Measurements from ENCODE around the gene HOXB6.

Gene HOXB6

DNA sequence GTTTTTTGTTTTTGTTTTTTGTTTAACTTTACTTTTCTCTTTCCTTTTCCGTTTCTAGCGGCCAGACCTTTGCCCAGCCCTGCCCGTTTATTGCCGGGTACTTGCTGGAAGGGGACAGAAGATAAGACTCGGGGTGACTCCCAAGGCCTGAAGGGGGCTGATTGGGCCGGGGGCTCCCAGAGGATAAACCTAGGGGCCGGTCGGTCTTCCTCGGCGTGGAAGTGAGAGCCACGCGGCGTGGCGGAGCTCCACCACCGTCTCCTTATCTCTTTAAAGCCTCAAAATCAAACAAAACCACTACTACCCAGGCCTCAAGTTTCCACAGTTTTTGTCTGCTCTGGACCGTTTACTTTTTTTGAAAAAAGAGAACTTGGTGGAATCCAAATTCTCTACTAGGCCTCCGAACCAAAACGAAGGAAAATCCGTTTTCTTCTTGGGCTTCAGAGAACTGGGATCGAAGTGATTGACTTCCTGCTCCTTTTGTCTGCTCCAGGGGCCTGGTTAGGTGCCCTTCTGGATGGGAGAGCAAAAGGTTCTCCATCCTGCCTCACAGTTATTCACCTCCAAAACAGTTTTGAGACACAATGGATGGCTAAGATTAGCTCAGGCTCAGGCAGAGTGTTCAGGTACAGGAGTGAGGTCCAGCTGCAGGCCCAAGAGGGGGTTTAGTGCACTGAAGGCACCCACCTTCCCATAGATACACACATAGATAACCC is 29.9 kb upstream of the HOXB6 start:
- no peaks in the 10 kb centered on the region for H3K9me3 ChIP-seq (ENCODE audit: control insufficient read depth in 5 of 5, low read length in 5 of 5)
- no peak overlapping the region for H3K4me3 ChIP-seq (ENCODE audit: low read depth in 1 of 5, low read length in 5 of 5)
- no peak overlapping the region for H3K9ac ChIP-seq (ENCODE audit: low read length in 5 of 5)
- no peaks in the 10 kb centered on the region for H3K36me3 ChIP-seq (ENCODE audit: control insufficient read depth in 5 of 5, insufficient read depth in 5 of 5, low read length in 5 of 5)
- H3K27me3 ChIP-seq (ENCODE audit: control insufficient read depth in 5 of 5, insufficient read depth in 4 of 5, low read length in 5 of 5) = peaks cover 59 to 87% (median 77%) of the 10 kb centered on the region in 5 donors
- H3K4me1 ChIP-seq (ENCODE audit: control insufficient read depth in 5 of 5, insufficient read depth in 5 of 5, low read length in 5 of 5) = peaks cover 0 to 16% (median 10%) of the 10 kb centered on the region in 5 donors
- no peak overlapping the region for H3K27ac ChIP-seq (ENCODE audit: low read depth, low read length)

DNA sequence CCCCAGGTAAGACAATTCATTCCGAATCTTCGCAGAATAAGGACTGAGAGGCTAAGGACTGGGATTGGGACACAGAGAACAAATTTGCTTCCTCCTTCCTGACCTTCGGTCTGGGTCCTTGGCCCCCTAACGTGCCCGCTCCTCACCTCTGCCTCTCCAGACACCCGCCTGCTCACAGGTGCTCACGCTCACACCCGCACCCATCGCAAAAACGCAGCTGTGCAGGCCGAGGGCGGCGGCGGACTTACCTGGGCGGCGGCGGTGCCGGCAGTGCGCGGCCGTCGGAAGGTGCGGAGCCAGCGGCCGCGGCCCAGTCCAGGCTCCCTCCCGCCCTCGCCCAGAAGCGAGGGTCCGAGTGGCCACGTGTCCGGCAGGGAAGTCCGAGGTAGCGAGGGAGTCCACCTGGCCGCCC is 28.5 kb upstream of the HOXB6 start:
- Histone ChIP-seq H3K9ac (ENCODE audit: low read length in 5 of 5) (no peak overlapping the region), H3K4me3 (ENCODE audit: low read depth in 1 of 5, low read length in 5 of 5) (no peak overlapping the region), H3K36me3 (ENCODE audit: control insufficient read depth in 5 of 5, insufficient read depth in 5 of 5, low read length in 5 of 5) (no peaks in the 10 kb centered on the region), H3K27me3 (ENCODE audit: control insufficient read depth in 5 of 5, insufficient read depth in 4 of 5, low read length in 5 of 5) (peaks cover 65 to 87% (median 80%) of the 10 kb centered on the region in 5 donors), H3K27ac (ENCODE audit: low read depth, low read length) (no peak overlapping the region), H3K9me3 (ENCODE audit: control insufficient read depth in 5 of 5, low read length in 5 of 5) (no peaks in the 10 kb centered on the region), H3K4me1 (ENCODE audit: control insufficient read depth in 5 of 5, insufficient read depth in 5 of 5, low read length in 5 of 5) (peaks cover 0 to 16% (median 10%) of the 10 kb centered on the region in 5 donors)

DNA sequence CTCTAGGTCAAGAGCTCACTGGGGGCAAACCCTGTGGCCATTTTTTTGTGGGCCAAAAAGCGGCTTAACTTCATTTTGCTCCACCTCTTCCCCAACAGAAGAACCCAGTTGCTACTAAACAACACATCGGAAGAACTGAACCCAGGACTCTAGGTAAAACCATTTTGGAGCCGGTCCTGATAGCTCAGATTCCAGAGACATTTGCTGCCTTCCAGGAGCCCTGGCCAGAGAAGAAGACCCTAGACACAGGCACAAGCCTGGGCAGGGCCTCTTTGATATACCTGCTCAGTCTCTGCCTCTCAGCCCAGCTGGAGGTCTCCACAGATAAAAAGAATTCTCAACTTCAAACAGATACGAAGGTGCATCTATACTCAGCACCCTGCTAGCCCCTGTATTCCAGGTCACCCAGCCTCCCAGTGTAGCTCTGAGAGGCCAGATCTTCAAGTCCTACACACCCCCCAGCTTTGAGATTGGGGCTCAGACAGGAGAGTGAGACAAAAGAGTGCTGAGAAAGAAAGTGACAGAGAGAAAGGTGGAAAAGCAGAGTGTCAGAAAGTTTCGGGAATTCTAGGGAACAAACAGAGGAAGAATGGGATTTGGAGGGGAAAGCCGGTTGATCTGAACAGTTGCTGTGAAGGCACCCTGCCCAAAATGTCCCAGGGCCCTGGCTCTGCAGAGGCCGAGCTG is 27.9 kb upstream of the HOXB6 start:
- Histone ChIP-seq H3K4me3 (ENCODE audit: low read depth in 1 of 5, low read length in 5 of 5) (no peak overlapping the region), H3K9ac (ENCODE audit: low read length in 5 of 5) (no peak overlapping the region), H3K4me1 (ENCODE audit: control insufficient read depth in 5 of 5, insufficient read depth in 5 of 5, low read length in 5 of 5) (peaks cover 0 to 16% (median 10%) of the 10 kb centered on the region in 5 donors), H3K36me3 (ENCODE audit: control insufficient read depth in 5 of 5, insufficient read depth in 5 of 5, low read length in 5 of 5) (no peaks in the 10 kb centered on the region), H3K27me3 (ENCODE audit: control insufficient read depth in 5 of 5, insufficient read depth in 4 of 5, low read length in 5 of 5) (peaks cover 65 to 88% (median 85%) of the 10 kb centered on the region in 5 donors), H3K9me3 (ENCODE audit: control insufficient read depth in 5 of 5, low read length in 5 of 5) (no peaks in the 10 kb centered on the region), H3K27ac (ENCODE audit: low read depth, low read length) (no peak overlapping the region)

DNA sequence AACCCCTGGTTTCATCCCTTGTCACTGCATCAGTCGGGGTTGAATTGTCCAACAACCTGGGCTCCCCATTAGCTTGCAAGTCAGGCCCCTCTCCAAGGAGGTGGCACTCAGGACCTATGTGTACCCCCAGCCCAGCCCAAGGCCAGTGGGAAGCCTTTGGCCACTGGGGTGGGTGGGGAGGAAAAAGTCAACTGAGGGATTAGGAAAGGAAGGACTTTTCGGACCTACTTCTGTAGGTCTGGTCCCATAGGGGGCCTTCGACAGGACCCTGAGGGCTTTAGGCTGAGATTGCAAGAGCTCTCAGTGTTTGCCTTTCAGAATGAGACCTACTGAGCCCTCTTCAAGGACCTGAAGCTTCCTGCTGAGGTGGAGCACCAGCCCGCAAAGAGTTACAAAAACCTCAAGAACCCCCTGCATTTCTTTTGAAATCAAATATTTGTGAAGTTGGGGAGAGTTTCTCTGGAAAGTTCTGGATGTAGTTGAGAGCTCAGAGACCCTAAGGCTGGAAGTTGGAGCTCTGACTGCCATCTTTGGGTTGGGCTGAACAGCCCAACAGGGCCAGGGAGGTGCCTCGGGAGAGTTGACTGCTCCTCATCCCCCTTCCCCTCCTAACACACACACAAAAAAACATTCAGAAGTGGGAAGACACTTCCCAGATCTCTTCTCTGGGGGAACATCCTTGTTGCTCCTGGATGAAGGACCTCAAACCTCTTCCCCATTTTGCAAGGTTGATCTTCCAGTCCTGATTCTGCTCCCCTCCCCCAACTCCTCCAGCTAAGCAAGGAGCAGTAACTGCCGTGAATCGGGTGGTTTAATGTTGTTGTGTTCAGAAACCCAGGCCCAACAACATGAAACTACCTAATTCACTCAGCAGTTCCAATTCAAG is 27.1 kb upstream of the HOXB6 start:
- H3K9me3 ChIP-seq (ENCODE audit: control insufficient read depth in 5 of 5, low read length in 5 of 5) = no peaks in the 10 kb centered on the region
- no peak overlapping the region for H3K4me3 ChIP-seq (ENCODE audit: low read depth in 1 of 5, low read length in 5 of 5)
- H3K36me3 ChIP-seq (ENCODE audit: control insufficient read depth in 5 of 5, insufficient read depth in 5 of 5, low read length in 5 of 5) = no peaks in the 10 kb centered on the region
- peaks cover 0 to 17% (median 11%) of the 10 kb centered on the region in 5 donors for H3K4me1 ChIP-seq (ENCODE audit: control insufficient read depth in 5 of 5, insufficient read depth in 5 of 5, low read length in 5 of 5)
- H3K9ac ChIP-seq (ENCODE audit: low read length in 5 of 5) = no peak overlapping the region
- peaks cover 68 to 88% (median 86%) of the 10 kb centered on the region in 5 donors for H3K27me3 ChIP-seq (ENCODE audit: control insufficient read depth in 5 of 5, insufficient read depth in 4 of 5, low read length in 5 of 5)
- H3K27ac ChIP-seq (ENCODE audit: low read depth, low read length) = no peak overlapping the region

DNA sequence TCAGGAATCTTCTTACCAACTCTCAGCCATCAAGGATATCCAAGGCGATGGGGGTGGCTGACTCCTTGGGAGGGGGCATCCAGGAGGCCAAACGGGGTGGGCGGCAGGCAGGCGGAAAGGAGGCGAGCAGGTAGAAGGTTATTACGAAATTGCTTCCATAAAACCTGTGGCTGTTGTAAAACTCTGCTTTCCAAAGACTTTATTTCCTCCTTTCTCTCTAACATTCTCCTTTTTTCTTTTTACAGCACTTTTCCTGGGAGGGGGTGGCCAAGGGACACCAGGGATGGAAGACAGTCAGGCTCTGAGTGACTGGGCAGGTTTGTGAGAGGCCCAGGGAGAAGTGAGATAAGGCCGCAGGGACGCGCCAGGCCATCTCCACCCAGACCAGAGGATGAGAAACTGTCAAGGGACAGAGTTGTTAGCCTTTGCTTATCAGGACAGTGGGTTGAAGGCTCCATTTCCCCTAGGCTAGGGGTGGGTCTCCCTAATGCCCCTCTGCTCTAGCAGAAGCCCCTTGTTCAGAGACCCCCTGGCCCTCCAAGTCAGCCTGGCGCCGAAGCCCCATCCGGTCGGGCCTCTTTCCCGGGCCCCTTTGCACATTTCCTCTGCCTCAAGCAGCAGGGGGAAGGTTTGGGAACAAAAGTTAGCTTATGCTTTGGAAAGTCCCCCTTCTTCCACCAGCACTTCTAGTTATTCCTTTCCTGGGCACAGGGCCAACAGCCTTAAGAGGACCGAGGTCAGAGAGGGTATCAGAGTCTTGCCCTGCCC is 26.3 kb upstream of the HOXB6 start:
- no peak overlapping the region for H3K4me3 ChIP-seq (ENCODE audit: low read depth in 1 of 5, low read length in 5 of 5)
- peaks cover 72 to 91% (median 90%) of the 10 kb centered on the region in 5 donors for H3K27me3 ChIP-seq (ENCODE audit: control insufficient read depth in 5 of 5, insufficient read depth in 4 of 5, low read length in 5 of 5)
- H3K36me3 ChIP-seq (ENCODE audit: control insufficient read depth in 5 of 5, insufficient read depth in 5 of 5, low read length in 5 of 5) = no peaks in the 10 kb centered on the region
- no peak overlapping the region for H3K9ac ChIP-seq (ENCODE audit: low read length in 5 of 5)
- no peaks in the 10 kb centered on the region for H3K9me3 ChIP-seq (ENCODE audit: control insufficient read depth in 5 of 5, low read length in 5 of 5)
- H3K27ac ChIP-seq (ENCODE audit: low read depth, low read length) = no peak overlapping the region
- peaks cover 0 to 17% (median 11%) of the 10 kb centered on the region in 5 donors for H3K4me1 ChIP-seq (ENCODE audit: control insufficient read depth in 5 of 5, insufficient read depth in 5 of 5, low read length in 5 of 5)

DNA sequence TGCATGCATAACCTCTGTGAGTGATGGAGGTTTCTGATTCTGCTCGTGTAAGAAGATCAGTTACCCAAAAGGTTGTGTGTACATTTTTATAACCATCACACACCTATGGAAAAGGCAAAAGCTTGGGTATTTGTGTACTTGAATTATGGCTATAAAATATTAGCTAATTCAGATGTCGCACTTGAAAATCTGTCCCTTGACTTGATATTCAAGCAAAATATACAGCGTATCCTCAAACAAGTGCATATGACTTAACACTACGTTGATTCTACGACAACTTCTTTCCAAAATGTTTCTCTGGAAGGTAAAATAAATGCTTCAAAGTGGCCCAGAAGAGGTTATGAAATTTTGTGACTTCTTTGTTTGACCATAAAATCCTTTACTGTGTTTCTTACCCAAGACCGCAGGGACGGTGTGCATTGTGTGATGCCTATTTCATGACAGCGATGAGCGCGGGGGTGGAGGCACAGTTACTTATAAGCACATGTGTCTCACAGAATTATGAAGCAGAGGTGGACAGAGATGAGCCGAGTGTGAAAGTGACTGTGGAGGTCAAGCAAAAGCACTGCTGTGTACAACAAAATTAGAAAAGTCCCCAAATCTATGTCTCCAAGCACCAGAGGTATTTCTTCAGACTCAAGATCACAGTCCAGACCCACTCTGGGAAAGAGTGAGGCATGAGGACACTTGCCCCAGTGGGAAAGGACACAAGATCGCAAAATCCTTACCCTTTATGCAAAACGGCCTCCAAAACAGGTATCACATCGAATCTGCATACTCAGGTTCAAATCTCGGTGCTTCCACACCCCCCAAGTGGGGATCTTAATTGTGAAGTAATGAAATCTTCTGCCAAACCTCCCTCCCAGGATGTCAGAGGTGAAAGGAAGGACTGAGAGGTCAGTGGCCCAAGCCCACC is 25.5 kb upstream of the HOXB6 start:
- Histone ChIP-seq H3K27ac (ENCODE audit: low read depth, low read length) (no peak overlapping the region), H3K9me3 (ENCODE audit: control insufficient read depth in 5 of 5, low read length in 5 of 5) (no peaks in the 10 kb centered on the region), H3K36me3 (ENCODE audit: control insufficient read depth in 5 of 5, insufficient read depth in 5 of 5, low read length in 5 of 5) (no peaks in the 10 kb centered on the region), H3K4me1 (ENCODE audit: control insufficient read depth in 5 of 5, insufficient read depth in 5 of 5, low read length in 5 of 5) (peaks cover 2 to 25% (median 17%) of the 10 kb centered on the region in 5 donors), H3K4me3 (ENCODE audit: low read depth in 1 of 5, low read length in 5 of 5) (no peak overlapping the region), H3K9ac (ENCODE audit: low read length in 5 of 5) (no peak overlapping the region), H3K27me3 (ENCODE audit: control insufficient read depth in 5 of 5, insufficient read depth in 4 of 5, low read length in 5 of 5) (peaks cover 63 to 83% (median 81%) of the 10 kb centered on the region in 5 donors)

DNA sequence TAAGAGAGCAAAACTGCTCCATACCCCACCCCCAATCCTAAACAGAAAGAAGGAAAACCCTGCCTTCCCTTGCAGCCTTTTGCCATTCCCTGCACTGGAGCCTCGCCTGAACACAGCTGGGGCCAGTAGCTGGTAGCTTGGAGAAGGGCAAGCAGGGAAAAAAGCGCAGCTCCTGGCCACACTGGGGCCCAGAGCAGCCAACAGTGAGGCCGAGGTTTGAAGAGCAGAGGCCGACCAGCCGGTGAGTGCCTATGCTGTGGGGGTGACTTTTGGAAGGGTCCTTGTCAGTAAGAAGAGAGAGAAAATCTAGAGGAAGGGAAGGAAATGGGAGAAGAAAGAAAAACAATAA is 24.6 kb upstream of the HOXB6 start:
- no peak overlapping the region for H3K4me3 ChIP-seq (ENCODE audit: low read depth in 1 of 5, low read length in 5 of 5)
- peaks cover 63 to 81% (median 77%) of the 10 kb centered on the region in 5 donors for H3K27me3 ChIP-seq (ENCODE audit: control insufficient read depth in 5 of 5, insufficient read depth in 4 of 5, low read length in 5 of 5)
- no peaks in the 10 kb centered on the region for H3K9me3 ChIP-seq (ENCODE audit: control insufficient read depth in 5 of 5, low read length in 5 of 5)
- no peak overlapping the region for H3K27ac ChIP-seq (ENCODE audit: low read depth, low read length)
- peaks cover 2 to 33% (median 25%) of the 10 kb centered on the region in 5 donors for H3K4me1 ChIP-seq (ENCODE audit: control insufficient read depth in 5 of 5, insufficient read depth in 5 of 5, low read length in 5 of 5)
- no peak overlapping the region for H3K9ac ChIP-seq (ENCODE audit: low read length in 5 of 5)
- H3K36me3 ChIP-seq (ENCODE audit: control insufficient read depth in 5 of 5, insufficient read depth in 5 of 5, low read length in 5 of 5) = no peaks in the 10 kb centered on the region

DNA sequence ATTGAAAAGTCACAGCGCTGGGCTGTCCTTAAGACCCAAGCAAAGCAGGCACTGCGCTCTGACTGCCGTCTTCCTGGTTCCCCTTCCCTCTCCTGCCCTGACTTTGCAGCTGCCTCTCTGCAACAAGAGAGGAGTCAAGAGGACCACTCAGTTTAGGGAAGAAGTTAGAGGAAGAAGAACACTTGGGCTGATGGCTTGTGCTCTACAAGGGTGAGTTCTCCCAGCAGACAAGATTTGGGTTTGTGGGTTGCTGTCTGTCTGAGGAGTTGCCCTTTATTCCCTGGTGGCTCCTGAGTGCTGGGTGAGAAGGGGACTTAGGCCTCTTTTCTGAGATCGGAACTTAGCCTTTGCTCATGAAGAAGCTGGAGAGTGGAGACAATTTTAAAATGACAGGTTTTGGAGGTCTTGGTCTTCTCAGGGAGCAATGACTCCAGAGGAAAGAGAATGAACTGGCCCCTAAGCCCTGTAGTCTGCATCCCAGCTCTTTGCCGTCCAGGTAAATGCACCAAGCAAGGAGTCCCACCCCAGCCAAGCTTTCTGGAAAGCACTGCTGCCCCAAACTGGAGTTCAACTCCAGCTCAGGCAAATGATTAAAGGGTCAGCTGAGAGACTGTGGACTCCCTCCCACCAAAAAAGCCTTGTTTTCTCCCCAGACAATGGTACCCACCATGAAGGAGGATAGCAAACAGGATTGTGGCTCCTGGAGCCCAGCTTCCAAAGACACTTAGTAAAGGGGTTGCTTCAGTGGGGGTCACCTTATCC is 24.0 kb upstream of the HOXB6 start:
- Histone ChIP-seq H3K4me3 (ENCODE audit: low read depth in 1 of 5, low read length in 5 of 5) (no peak overlapping the region), H3K27me3 (ENCODE audit: control insufficient read depth in 5 of 5, insufficient read depth in 4 of 5, low read length in 5 of 5) (peaks cover 64 to 83% (median 78%) of the 10 kb centered on the region in 5 donors), H3K9me3 (ENCODE audit: control insufficient read depth in 5 of 5, low read length in 5 of 5) (no peaks in the 10 kb centered on the region), H3K9ac (ENCODE audit: low read length in 5 of 5) (no peak overlapping the region), H3K27ac (ENCODE audit: low read depth, low read length) (no peak overlapping the region), H3K4me1 (ENCODE audit: control insufficient read depth in 5 of 5, insufficient read depth in 5 of 5, low read length in 5 of 5) (peaks cover 2 to 32% (median 25%) of the 10 kb centered on the region in 5 donors), H3K36me3 (ENCODE audit: control insufficient read depth in 5 of 5, insufficient read depth in 5 of 5, low read length in 5 of 5) (no peaks in the 10 kb centered on the region)

All from subcutaneous abdominal adipose tissue (tissue), 5 donors.